NT2/D1 (cell line): Measurements from ENCODE around the gene UBAC1.

Experiments used
- YY1 ChIP-seq: IDR thresholded peaks from 2 replicates; pipeline ENCODE4 v1.6.1; 2011; ENCODE audit not compliant: insufficient read length, insufficient read depth
- ZNF274 ChIP-seq: IDR thresholded peaks from 2 replicates; pipeline ENCODE4 v1.6.1; 2011; ENCODE audit warnings: mild to moderate bottlenecking, low read depth, low read length

DNA sequence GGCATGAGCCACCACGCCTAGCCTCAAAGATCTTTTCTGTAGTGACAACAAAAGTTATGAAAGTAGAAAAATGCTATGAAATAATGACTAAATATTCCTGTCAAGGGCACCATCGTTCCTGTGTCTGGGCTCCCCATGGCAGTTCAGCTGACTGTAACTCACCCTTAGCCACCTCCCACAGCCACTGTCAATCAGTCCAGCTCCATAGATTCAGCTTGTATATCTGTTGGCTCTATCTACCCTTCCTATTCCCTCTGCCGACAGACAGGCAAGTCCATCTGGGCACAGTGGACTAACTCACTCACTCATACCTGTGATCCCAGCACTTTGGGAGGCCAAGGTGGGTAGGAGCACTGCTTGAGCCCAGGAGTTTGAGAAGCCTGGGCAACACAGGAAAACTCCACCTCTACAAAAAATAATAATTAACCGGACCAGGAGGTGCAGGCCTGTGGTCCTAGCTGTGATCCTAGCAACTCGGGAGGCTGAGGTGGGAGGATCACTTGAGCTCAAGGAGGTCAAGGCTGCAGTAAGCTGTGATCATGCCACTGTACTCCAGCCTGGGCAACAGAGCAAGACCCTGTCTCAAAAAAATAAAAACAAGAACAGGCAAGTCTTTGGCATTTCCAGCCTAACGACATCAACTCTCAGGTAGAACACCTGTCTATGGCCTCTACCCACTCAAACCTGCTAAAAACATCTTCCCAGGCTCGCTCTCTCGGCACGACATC lies 60.0 kb downstream of the UBAC1 start:
- TF ChIP-seq ZNF274 = no peak
- TF ChIP-seq YY1 = no peak
